Endothelial cell of hepatic sinusoid (primary cell): ENCODE results near the gene KCNE4.

Experiments
- in situ Hi-C: cut with HindIII; loops from 2 replicates; pipeline ENCODE4 v1.10.0; 2017; ENCODE audit warnings: low sequenced_read_pairs

The KCNE4 gene

DNA sequence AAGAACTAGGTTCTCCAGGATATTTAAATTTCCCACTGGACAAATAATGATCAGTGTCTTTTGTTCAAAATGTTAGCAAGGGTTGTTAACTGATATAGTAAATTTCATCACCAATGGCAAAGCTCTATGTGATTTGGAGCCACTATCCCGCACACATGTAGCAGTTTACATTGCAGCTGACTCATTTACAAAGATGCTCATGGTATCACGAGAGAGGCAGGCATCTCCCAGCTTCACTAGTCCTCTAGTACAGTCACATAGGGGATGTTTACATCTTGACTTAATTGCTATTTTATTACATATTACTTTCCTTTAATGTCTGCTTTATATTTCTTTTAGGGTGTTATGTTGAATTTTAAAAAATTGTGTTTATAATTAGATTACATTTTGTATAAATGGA lies 30.7 kb downstream of the KCNE4 start:
- in situ Hi-C loops: no loop called here

DNA sequence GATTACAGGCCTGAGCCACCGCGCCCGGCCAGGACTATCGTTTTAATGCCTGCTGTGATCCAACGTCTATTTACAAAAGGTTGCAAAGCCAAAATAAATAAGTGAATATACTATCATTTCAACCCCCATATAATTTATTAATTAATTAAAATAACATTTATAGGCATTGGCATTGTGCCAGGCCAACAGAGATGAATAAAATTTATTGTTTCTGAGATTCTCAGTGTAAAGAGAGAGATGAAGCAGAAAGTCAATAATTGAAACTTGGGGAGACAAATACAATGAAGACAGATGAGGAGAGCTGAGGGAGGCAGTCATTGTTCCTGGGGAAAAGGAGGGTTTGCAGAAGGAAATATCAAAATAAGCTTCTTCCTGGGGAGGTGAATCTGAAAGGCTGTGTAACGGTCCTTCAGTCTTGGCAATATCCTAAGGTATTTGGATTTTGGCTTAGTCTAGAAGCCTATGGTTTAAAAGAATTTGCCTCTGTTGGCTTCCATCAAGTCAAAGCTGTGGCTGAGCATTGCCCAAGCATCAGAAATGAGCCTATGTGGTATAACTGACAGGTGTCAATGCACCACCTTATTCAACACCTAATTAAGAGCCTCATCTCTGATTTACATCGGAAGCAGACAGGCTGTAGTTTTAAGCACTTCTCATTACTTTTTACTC lies 31.5 kb downstream of the KCNE4 start:
- in situ Hi-C loops: no loop called here

DNA sequence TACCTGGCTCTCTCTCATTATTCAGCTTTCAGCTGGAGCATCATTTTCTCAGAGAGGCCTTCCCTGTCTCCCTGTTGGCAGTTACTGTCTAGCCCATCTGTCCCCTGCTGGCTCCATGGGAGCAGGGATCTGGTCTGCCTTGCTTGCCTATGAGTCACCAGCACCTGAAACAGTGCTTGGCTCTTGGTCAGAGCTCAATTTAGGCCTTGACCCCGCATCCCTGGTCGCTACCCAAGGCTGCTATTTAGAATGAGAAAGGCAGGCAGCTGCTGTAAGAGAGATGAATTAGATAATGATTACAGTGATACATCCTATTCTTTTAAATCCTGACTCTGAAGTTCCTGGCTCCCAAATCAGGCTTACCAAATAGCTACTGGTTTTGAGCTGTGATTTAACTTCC lies 32.9 kb downstream of the KCNE4 start:
- in situ Hi-C loops: no loop called here

DNA sequence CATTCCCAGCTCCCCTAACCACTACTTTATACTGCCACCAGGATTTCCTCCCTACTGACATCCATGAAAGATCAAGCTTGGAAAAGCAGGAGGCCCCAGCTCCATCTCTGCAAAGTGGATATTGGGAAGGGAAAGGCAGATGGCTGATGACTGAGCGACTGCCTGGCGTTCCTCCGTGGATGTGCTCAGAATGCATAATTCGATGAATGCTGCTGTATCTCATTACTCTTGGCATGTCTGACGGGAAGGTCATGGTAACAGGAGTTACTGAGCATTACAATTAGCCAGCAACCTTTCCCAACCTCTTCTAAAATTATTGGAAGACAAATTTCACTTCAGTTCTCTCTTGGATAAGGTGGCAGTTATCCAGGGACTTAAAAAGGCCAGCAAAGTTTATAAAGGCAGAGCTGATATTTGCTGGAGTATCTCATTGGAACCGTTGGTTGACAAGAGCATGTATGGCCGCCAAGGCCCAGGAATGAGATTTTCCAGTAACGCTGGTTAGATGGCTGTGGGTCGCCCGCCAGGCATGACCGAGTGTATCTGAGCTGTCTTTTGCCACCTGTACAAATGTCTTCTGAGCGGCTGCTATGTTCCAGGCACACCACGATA lies 34.5 kb downstream of the KCNE4 start:
- in situ Hi-C loops: no loop called here

DNA sequence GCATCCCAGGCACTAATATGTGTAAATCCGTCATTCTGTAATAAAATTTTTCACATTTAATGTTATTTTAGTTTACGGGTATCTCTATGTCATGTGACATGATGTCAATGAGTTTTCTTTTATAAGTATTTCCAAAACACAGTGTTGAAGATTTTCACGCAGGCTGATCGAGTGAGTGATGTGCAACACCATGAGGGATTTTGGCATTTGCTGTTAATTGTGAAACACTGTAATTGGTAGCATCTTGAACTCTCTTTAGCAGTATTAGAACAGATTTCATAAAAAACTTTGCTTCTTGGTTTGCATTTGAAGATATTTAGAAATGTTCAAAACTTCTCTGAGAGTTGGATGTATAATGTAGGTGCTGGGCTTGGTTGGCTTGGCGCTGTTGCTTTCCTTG lies 35.5 kb downstream of the KCNE4 start:
- in situ Hi-C loops: no loop called here

DNA sequence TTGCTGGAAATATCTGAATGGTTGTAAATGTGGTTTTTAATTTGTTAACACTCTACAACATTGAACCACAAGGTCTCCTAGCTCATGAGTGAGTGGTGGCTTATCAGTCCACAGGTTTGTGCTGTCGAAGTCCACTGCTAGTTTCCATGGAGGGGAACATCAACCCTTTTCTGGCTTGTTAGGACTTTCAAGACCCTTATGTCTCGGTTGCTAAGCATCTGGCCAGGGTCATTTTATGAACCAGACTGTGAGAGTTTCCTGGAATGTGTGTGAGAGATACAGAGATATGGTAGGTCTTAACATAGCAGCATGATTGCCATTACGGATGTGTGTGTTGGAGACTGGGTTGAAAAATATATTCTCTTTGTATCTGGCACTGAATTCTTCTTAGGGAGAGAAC lies 36.9 kb downstream of the KCNE4 start:
- in situ Hi-C loops: no loop called here

DNA sequence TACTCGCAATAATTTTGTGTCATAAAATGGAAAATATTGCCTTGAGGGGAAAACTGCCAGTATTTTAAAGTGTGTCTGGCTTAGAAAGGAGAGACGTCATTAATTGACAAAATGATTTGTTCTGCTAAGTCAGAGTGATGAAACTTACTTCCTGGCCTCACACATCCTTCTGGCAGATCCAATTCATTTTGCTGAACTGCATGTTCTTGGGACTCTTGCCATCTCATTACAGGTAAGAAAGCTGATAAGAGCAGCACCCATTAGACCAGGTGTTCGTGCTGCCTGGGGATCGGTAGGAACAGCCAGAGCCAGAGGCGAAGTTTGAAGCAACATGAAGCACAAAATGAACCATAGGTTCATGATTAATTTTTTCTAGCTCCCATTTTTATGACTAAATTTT lies 38.0 kb downstream of the KCNE4 start:
- in situ Hi-C loops: no loop called here

DNA sequence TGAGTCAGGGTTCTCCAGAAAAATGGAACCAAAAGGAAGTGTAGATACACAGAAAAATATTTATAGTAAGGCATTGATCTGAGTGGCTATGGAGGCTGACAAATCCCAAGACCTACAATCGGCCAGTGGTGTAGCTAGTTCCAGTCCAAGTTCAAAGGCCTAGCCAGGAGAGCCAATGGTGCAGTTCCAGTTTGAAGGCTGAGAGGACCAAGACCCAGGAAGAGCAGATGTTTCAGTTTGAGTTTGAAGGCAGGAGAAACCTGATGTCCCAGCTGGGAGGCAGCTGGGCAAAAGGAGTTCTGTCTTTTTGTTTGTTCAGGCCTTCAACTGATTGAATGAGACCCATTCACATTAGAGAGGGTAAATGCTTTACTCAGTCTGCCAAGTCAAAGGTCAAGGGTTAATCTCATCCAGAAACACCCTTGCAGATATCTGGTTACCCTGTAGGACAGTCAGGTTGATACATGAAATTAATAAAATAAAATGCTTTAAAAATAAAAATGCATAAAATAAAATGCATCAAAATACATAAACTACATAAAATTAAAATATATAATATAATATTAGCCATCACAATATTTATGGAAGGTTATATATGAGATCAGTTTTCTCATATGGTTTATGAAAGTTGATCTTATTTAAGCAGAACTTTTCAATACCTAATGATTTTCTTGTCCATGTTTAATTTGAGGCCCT lies 38.7 kb downstream of the KCNE4 start:
- in situ Hi-C loops: no loop called here

DNA sequence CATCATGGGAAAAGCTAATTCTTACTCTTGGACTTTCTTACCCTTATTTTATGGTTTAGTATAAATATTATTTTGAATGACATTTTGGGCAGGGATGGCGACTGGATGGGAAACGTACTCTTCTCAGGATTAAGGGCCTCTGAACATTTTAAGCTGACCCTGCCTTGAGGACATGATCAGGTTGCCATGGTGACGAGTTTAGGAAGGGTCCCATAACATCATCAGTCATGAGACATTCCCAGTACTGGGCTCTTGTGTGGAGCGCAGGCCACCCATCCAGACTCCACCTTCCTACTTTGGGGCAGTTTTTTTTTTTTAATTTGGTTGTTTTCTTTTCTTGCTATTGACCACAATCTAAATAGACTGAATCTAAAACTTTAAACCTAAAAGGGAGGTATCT lies 40.7 kb downstream of the KCNE4 start:
- in situ Hi-C loops: no loop called here

DNA sequence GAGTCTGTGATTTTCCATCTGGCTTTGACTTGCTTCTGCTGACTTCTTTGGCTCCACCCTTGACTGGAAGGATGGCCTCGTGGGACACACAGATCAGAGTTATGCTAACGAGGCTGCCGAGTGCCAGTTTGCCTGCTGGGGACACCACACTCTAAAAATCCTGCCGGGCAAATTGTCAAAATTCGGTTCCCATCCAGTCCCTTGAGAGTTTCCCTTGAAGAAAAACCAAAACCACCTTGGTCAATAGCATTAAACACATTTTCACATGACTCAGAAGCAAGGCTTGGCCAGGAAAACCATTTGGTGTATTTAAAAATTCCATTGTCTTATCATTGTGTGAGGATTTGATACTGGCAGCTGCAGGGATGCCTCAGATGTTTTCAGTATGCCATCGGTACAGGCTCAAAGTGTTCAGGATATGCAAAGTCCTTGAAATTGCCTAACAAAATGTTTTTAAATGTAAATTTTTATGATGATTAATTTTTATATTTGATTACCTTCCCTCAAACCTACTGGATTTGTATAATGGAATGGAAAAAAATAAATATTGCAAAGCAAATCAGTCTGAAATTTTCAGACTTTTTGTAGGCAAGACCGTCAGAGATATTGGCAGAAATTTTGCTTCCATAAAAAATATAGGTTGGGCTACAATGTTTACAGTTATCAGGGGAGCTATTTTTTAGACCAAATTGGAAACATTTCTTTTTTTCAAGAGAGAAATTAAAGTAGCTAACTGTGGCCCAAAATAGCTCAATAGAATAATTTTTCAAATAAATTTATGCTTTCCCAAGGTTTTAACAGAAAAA lies 41.6 kb downstream of the KCNE4 start:
- in situ Hi-C loops: no loop called here

DNA sequence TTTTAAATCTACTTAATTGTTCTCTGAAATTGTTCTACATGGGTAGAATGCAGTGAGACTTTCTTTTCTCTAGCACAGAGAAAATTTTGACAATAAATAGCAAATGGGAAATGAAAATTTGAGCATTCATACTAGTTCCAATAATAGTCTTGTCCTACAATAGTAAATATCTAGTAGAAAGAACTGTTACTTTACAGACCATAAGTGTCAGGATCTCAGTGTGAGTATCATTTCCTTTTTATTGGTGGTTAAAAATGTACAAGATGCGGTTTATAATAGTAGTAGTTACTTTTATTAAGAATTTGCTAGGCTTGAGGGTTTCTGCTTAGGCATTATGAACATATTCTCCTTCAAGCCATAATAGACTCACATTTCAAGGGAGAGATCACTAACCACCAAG lies 43.2 kb downstream of the KCNE4 start:
- in situ Hi-C loops: no loop called here

DNA sequence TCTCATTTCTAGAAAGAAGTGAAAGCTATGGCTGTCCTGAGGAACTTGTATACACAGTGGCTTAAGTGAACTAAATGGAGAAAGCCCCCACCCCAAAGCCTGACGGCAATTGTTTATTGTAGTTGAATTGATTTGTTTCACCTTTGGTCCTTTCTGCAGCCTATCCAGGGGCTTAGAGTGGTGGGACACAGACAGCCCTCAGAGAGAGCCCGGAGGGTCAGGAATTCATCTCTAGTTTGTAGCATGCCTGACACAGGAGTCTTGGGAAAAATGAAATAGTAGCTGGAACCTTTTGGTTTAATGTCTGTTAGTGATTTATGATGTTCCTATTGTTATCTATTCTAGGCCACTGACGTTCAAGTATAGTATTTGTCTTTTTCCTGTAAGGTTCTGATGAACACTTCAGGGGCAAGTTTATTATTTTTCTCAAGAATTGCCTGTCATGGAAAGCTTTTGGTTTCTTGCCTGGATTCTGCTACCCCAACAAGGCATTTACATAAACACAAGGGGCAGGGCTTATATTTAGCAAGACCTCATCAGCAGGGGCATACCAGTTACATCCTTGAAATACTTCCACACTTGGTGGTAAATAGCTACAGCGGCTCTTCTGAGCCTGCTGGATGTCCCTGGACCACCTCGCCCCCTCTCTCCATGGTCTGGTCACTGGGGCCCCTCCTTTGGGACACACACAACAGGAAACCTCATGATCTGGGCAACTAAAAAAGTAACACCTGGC lies 44.4 kb downstream of the KCNE4 start:
- in situ Hi-C loops: no loop called here

DNA sequence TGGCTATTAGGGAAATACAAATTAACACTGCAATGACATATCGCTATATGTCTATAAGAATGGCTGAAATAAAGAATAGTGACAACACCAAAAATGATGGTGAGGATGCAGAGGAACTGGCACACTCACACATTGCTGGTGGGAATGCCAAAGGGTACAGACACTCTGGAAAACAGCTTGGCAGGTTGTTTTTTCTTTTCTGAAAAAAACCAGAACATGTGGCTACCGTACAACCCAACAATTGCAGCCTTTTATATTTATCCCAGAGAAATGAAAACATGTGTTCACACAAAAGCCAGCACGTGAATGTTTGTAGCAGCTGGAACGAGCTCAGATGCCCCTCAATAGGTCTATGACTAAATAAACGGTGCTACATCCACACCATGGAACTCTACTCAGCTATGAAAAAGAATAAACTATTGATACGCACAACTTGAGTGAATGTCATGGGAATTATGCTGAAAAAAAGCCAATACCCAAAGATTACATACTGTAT lies 45.9 kb downstream of the KCNE4 start:
- in situ Hi-C loops: no loop called here

DNA sequence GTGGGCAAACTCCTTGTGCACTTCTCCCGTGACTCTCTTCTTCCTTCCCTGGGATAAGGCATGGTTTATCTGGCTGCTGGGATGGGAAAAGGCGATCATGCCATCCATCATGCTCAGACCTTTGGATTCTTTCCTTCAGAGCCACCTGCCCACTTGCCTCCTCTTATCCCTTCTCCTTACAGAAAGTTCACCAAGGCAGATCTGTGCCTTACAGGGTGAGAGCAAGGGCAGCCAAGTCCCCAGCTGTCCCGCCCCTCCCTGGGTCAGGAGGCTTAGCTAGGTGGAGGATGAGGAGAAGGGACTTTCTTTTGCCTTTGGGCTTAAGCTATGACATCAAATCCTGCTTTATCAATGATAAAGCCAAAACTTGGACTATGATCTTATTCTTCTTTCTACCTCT lies 47.6 kb downstream of the KCNE4 start:
- in situ Hi-C loops: no loop called here

DNA sequence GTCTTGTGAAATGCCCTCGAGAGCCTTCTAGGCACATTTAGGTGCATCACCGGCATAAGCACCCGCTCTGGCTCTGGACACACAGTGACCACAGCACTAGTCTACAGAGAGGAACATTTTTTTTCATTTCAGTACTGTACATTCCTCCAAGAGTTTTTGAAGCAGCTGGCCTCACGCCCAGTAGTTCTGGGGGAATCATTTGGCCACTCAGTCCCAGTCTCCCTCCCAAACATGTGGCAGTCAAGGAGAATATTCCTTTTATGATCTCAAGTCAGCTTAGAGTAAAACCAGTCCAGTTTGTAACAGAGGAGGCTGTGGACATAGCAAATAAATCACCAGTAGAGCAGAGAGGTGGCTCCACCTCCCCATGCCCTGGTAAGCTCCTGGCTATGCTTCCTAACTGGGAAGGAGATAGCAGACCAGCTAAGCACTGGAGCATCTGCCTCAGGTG lies 48.1 kb downstream of the KCNE4 start:
- in situ Hi-C loops: loop anchor here (5.0 kb wide), 3 partner anchors 48 to 128 kb away; partner anchors contain the start of gene KCNE4

DNA sequence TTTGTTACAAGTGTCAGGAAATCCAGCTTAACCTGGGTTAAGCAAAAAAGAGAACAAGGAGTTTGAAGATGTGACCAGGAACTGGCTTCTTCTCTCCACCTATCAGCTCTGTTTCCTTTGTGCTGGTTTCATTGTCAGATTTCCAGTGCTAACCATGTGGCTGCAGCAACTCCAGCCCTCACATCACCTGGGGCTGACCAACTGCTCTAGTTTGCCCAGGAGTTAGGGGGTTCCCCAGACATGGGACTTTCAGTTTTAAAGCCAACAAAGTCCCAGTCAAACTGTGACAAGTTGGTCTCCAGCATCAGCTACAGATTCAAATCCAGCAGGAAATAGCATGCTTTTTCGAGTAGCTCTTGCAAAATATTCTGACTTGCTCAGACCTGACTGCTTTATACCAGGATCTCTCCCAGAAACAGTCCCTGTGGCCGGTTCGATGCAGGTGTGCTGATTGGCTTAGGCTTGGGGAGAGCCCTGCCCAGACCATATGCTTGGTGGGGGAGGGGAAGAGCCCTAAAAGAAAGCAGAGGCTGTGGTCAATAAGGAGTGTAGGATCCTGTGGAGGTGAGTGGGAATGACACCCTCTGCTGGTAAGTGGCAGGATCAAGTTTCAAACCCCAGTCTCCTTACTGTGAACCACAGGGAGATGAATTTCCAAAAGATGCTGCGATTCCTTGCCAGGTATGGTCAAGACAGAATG lies 49.5 kb downstream of the KCNE4 start:
- in situ Hi-C loops: loop anchor here (5.0 kb wide), 3 partner anchors 49 to 129 kb away; partner anchors contain the start of gene KCNE4

DNA sequence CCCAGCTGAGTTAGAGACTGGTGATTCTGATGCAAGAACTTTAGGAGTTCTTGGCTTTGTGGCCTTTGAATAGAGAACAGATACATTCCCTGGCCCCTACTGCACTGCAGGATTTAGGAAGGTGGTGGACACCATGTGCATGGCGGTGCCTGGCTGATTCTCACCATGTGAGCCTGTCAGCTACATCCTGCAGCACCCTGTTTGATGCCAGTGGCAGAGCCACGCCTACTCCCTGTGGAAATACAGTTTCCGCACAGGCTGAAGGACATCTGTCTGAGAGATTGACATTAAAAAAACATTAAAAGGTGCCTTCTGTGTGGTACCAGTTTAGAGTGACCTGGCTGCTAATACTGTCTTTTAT lies 50.0 kb downstream of the KCNE4 start:
- in situ Hi-C loops: loop anchor here (5.0 kb wide), 3 partner anchors 50 to 130 kb away; partner anchors contain the start of gene KCNE4

DNA sequence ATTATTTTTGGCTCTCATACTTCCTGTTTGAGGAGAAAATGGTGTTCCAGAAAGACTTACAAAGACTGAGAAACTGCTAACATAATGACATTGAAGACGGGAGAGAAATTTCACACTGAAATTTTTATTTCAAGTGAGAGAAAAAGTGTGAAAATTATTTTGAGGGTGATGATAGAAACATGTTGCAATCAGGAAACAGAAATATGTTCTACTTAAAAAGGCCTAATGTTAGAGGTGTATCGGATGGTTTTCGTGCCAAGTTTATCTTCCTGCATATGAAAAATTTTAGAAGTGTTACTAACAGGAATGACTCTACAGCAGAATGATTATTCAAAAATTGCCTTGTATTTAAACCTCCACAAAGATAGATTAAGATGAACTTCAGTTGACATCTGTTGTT lies 50.5 kb downstream of the KCNE4 start:
- in situ Hi-C loops: loop anchor here (5.0 kb wide), 3 partner anchors 50 to 130 kb away; partner anchors contain the start of gene KCNE4

DNA sequence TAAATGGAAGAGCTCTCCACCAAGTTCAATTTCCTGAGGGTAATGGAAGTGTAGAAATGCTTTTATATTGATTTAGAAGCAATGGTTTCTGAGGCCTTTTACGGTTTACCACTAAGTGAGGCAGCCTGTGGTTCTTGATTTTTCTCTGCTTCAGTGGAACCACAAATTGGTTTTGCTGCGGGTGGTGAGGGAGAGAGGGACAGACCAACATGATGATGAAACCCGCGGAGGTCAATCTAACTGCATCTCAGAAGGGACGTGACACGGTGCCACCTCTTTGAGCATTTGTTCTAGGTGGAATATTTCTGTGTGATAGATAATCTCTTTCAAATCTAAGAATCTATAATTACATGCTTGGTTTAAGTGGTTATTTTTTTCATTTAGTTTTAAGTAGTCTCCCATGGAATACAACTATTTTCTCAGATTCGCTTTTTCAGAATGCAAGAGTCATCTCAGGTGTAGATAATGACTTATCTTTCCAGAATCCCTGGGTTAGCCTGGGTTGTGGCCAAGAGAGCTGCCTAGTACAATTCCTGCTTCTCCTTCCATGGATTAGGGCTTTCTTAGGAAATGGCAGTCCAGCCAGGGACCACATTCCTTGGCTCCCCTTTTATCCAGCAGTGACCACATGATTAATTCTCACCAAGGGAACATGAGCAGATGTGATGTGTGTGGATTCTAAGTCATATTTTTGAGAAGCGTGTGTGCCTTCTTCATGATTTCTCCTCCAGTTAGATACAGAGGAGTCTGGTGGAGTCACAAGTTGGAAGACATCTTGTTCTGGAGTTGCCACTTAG lies 52.5 kb downstream of the KCNE4 start:
- in situ Hi-C loops: loop anchor here (5.0 kb wide), 3 partner anchors 52 to 132 kb away; partner anchors contain the start of gene KCNE4
